AG09309 (cell line): ENCODE results near the gene CDK5RAP2.

ENCODE experiments used
- DNase-seq: peaks from one replicate; pipeline ENCODE4 v3.0.0-alpha.2; 2010; ENCODE audit warnings: low read depth
- H3K4me3 ChIP-seq: 2 replicates; pipeline ENCODE4 v1.5.1; 2011; ENCODE audit warnings: mild to moderate bottlenecking, low read depth, low read length, moderate library complexity; ENCODE audit not compliant: control insufficient read depth
- CTCF ChIP-seq: IDR thresholded peaks from 2 replicates; pipeline ENCODE4 v1.5.1; 2011; ENCODE audit warnings: mild to moderate bottlenecking, low read depth, low read length, inconsistent platforms; ENCODE audit not compliant: insufficient read depth, control insufficient read depth; ENCODE audit errors: missing control alignments

CDK5RAP2 gene

GRCh38 chr9:120592210-120592609 is 12.2 kb upstream of the CDK5RAP2 start:
- H3K4me3 ChIP-seq: no peak overlapping the region
- no peak for DNase-seq
- no peak for TF ChIP-seq CTCF

GRCh38 chr9:120587328-120587727 is 7.4 kb upstream of the CDK5RAP2 start:
- no peak for TF ChIP-seq CTCF
- no peak for DNase-seq
- H3K4me3 ChIP-seq: no peak overlapping the region

GRCh38 chr9:120583958-120584369 is 4.0 kb upstream of the CDK5RAP2 start:
- peak; percentile 80 for DNase-seq
- H3K4me3 ChIP-seq: no peak overlapping the region
- TF ChIP-seq CTCF: no peak

GRCh38 chr9:120579139-120580050 is 572 bp downstream of the CDK5RAP2 start:
- TF ChIP-seq CTCF: no peak
- peak overlapping the region; percentile 76 for H3K4me3 ChIP-seq
- DNase-seq: no peak

- DNase-seq: no peak
- no peak for TF ChIP-seq CTCF
- H3K4me3 ChIP-seq: no peak overlapping the region
Measured at GRCh38 chr9:120574473-120574872, 5.5 kb downstream of the CDK5RAP2 start.

- no peak overlapping the region for H3K4me3 ChIP-seq
- no peak for DNase-seq
- TF ChIP-seq CTCF: no peak
Measured at GRCh38 chr9:120572472-120572871, 7.5 kb downstream of the CDK5RAP2 start.
